Head of caudate nucleus (tissue), 42 donors: ENCODE results near the gene STARD3.
"Not testable (repeated sequence)": the region's sequence is repeated elsewhere in the genome, so short reads cannot be mapped to it uniquely, and the experiment has no call there.

Experiments
- DNase-seq, 42 donors: peaks; one replicate each; pipeline versions ENCODE4 v3.0.0 to v3.0.0-alpha.2; 2020 to 2021; ENCODE audit warnings: mixed read lengths in 7 of 42
- intact Hi-C: fragments of 100-400 bp; cut with DNase I; formaldehyde crosslinking; loops from one replicate; pipeline ENCODE4 v1.15.0; 2022

STARD3 gene

GRCh38 chr17:39699157-39699817 is 62.3 kb downstream of the STARD3 start:
- intact Hi-C loops, DNase-seq: not testable (repeated sequence)

DNA sequence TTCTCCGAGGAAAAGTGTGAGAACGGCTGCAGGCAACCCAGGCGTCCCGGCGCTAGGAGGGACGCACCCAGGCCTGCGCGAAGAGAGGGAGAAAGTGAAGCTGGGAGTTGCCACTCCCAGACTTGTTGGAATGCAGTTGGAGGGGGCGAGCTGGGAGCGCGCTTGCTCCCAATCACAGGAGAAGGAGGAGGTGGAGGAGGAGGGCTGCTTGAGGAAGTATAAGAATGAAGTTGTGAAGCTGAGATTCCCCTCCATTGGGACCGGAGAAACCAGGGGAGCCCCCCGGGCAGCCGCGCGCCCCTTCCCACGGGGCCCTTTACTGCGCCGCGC is 62.8 kb downstream of the STARD3 start, which contains the start of gene ERBB2:
Gene ERBB2, plus strand, starts transcription at position 247 of the 330 bp plus-strand sequence. CDS start 175 bp downstream, outside the sequence.
- DNase-seq, result peak; percentile 21 to 90 (median 72)
- intact Hi-C loops, result no loop called here

DNA sequence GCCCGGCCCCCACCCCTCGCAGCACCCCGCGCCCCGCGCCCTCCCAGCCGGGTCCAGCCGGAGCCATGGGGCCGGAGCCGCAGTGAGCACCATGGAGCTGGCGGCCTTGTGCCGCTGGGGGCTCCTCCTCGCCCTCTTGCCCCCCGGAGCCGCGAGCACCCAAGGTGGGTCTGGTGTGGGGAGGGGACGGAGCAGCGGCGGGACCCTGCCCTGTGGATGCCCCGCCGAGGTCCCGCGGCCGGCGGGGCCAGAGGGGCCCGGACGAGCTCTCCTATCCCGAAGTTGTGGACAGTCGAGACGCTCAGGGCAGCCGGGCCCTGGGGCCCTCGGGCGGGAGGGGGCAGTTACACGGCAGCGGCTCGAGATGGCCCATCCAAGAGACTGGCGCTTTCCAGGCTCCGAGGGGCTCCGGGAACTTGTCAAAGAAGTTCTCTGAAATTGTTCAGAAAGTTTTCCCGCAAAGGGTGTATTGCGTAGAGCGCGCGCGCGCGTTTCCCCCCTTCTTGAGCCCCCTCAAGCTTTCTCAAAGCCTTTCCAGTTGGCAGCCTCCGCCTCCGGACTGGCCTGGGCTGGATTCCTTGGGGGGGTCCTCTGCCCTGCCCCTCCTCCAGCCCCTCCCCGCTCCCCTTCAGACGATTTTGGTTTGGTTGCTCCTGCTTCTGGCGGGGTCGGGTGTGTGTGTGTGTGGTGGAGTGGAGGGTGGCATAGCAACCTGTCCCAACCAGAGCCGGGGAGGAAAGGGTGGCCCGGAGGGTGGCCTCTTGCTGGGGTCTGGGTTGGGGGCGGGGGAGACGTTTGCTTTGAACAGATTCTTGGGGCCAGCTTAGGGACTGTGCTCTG is 63.4 kb downstream of the STARD3 start:
- peak in 1 of 42 donors; percentile 29 for DNase-seq

GRCh38 chr17:39701012-39701783 is 64.3 kb downstream of the STARD3 start:
- DNase-seq, result no peak
- intact Hi-C loops, result no loop called here

More for the DNA sequence above, 63.4 kb downstream of the STARD3 start:
- intact Hi-C loops, result no loop called here

DNA sequence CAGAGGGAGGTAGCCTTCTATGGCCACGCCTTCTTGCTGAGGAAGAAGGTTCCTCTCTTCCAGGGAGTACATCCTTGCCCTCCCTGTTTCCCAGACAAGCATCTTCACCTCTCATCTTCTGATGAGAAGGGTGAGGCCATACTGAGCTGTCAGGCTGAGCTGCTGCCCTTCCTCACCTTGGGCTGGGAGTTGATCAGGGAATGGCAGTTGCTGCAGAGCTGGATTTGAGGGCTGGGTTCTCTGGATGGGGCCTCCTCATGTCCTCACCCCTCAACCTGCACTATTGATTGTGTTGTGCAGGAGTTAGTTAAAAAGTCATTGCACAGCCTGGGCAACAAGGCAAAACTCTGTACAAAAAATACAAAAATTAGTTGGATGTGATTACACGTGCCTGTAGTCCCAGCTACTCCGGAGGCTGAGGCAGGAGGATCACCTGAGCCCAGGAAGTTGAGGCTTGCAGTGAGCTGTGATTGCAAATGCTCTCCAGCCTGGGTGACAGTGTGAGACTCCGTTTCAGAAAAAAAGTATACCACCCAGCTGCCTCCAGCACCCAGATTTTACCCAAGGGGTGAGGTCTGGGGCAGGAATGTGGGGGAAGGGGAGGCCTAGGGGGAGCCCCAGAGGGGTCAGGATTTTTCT is 65.0 kb downstream of the STARD3 start:
- DNase-seq, result no peak
- intact Hi-C loops, result no loop called here

DNA sequence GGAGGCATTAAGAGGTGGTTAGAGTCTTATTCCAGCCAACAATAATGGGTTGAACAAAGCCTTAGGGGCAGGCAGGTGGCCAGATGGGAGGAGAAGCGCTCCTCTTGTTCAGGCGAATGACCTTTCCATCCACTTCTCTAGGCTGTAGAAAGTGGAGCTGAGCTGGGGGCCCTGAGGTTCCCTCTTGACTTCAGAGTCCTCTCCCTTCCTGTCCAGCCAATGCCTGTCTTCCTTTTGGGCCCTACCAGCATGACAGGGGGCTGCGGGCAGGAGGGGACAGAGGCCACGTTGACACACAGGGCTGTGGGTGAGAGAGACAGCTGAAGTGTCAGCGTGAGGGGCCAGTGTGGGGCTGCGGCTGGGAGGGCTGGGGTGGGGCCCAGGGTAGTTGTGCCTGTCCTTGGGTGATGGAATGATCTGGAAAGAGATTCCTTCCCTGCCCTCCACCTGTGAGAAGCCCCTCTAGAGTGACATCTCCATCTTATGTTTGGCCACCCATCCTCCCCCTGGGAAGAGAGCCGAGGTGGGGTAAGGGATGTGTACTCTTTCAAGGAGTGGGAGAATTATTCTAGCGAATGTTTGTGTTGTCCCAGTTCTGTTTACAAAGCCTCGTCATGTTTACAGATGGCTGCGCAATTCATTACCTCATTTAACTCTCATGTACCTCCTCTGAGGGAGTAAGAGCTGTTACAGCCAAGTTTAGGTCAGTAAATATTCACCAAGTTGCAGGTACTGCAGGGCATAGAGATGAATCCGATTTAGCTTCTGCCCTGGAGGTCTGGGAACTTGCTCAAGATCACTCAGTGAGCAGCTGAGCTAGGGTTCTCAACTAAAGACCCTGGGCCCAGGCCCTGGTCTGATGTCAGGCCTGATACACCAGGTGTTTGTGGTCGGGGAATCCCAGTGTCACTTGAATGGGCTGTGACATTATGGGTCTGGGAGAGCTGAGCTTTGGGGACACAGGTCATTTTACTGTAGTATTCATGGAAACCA is 66.3 kb downstream of the STARD3 start:
- no peak for DNase-seq
- intact Hi-C loops, result no loop called here

DNA sequence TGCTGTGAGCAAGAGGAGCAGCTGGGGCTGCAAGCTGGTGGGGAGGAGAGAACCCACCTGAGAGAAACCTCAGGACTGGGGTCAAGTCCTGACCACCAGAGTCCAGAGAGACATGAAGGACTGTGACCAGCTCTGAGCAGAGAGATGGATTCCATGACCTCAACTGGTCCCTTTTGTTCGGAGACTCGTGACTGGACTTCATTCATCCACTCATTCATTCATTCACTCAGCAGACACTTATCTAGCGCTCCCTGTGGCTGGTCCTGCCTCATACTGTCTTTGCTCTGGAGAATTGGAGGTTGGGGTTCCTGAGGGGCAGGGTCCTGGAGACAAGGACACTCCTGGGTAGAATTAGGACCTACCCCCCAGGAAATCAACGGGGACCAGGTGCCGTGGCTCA is 67.0 kb downstream of the STARD3 start:
- intact Hi-C loops, result no loop called here

DNA sequence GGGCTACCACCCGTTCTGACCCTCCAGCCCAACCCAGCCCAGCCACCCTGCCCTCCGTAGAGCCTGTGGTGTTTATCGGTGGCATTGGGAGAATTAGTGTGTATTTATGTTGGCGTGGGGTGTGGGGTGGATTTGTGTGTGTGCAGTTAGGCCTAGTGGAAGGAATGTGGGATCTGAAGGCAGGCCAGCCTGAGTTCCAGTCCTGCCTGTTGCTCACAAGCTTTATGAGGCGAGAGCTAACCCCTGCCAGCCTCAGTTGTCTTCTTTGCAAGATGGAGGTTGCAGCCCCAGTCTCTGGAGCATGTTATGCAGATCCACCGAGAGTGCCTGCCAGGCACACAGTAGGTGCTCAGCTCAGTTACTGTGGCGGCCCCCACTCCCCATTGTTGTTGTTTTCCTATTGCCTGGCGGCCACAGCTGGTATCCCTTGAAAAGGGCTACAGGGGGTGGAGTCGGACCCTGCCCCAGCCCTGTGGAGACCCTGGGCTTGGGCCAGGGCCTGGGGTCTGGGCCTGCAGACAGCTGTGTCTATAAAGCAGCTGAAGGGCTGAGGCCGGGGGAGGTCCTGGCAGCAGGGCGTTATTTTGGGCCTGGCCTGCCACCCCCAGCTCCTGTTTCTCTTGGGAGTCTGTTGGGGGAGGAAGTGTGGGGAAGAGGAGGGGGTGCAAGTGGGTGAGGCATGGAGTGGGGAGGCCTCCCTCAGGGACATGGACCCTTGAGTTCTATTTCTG is 68.0 kb downstream of the STARD3 start:
- intact Hi-C loops, result no loop called here
- no peak for DNase-seq

More for the DNA sequence above, 67.0 kb downstream of the STARD3 start:
- DNase-seq, result no peak

DNA sequence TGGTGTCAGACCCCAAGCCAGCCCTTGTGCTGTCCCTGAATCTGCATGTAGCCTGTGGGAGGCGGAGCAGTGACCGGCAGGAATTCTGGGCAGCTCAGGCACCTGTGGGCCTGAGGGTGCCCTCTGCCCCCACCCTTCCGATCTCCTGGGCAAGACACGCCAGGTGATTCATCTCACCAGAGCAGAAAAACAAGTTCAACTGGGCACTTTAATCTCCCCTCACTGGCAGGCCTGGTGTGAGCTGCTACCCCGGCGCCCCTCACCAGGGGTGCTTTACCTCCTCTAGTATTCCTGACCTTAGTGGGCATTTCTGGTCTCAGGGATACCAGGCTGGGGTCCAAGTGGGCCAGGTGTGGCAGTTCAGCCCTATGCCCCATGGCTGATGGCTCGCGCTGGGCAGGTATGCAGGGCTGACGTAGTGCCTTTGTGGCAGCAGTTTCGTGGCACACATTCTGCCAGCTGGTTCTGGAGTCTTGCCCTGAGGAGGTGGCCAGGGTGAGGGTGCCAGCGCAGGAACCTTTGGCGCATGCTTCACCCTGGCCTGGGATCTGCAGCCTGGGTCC is 68.9 kb downstream of the STARD3 start:
- DNase-seq, result no peak
- intact Hi-C loops, result no loop called here

GRCh38 chr17:39706383-39706782 is 69.4 kb downstream of the STARD3 start:
- DNase-seq, result no peak

DNA sequence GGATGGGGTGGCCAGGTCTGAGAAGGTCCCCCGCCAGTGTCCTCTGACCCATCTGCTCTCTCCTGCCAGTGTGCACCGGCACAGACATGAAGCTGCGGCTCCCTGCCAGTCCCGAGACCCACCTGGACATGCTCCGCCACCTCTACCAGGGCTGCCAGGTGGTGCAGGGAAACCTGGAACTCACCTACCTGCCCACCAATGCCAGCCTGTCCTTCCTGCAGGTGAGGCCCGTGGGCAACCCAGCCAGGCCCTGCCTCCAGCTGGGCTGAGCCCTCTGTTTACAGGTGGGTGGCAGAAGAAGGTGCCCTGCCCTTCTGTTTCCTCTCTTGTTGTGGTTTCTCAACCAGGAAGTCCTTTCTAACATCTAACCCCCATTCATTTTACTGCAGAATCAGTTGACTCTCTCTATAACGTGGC is 70.0 kb downstream of the STARD3 start:
- intact Hi-C loops, result no loop called here
- DNase-seq, result no peak

More at GRCh38 chr17:39706383-39706782, 69.4 kb downstream of the STARD3 start:
- intact Hi-C loops, result no loop called here

GRCh38 chr17:39709319-39709997 is 72.5 kb downstream of the STARD3 start:
- intact Hi-C loops, result no loop called here
- DNase-seq, result no peak

DNA sequence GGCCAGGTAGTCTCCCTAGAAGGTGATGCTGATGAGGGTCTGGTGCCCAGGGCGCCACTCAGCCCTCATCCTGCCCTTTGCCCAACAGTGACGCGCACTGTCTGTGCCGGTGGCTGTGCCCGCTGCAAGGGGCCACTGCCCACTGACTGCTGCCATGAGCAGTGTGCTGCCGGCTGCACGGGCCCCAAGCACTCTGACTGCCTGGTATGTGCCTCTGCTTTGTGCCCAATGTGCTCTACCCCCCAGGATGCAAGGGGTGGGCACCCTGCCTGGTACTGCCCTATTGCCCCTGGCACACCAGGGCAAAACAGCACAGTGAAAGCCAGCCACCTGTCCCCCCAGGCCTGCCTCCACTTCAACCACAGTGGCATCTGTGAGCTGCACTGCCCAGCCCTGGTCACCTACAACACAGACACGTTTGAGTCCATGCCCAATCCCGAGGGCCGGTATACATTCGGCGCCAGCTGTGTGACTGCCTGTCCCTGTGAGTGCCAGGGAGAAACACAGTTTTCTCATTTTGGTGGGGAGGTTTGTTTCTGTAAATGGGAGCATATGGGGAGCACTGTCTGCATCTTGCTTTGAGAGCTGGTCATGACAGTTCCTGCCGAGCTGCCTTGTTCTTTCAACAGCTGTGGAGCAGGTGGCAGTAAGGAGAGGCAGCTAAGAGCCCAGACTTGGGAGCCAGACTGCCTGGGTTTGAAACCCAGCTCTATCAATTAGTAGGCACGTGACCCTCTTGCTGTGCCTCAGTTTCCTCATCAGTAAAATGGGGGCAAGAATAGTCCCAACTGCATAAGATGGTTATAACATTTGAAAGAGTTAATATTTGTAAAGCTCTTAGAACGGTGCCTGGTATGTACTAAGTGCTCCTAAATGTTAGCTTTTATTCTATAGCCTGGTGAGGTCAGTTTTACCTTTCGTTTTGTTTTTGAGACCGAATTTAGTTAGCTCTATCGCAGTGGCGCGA is 73.3 kb downstream of the STARD3 start:
- DNase-seq, result no peak
- intact Hi-C loops, result no loop called here

- intact Hi-C loops, DNase-seq: not testable (repeated sequence)
Measured at GRCh38 chr17:39711071-39711470, 74.1 kb downstream of the STARD3 start.

GRCh38 chr17:39711851-39712250 is 74.9 kb downstream of the STARD3 start:
- intact Hi-C loops, result no loop called here
- no peak for DNase-seq
